Fibroblast of skin of right biceps (primary cell): ENCODE data around the gene EBLN1.

ENCODE experiments used
- DNase-seq: peaks from one replicate; pipeline ENCODE4 v3.0.0-alpha.2; 2013

EBLN1 gene

GRCh38 chr10:22217842-22218241 lies at the start of gene EBLN1:
EBLN1 (minus strand) TSS chr10:22218015; CDS start chr10:22209983, 8,032 bp downstream.
- DNase-seq: no peak

GRCh38 chr10:22265839-22266537 lies 48.2 kb upstream of the EBLN1 start:
- DNase-seq: no peak

- DNase-seq: no peak
These were observed 45.3 kb upstream of the EBLN1 start for GRCh38 chr10:22263106-22263505.

DNA sequence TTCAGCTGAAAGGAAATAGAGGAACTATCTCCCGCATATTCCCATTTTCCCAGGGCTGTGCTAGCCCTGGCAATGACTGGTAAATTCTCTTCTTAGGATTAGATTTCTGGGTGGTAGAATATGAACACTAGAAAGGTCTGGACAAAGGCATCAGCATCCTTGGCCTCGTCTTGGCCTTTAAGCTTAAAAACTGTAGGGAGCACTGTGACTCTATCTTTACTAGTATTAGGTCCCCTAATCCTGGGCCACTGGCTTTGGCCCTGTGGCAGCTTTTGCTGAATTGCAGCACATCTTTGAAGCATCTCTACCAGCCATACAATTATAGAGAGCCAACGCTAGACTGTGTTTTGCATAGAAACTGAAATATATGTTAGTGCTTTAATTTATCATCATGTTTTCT lies 41.5 kb upstream of the EBLN1 start:
- no peak for DNase-seq

- DNase-seq: no peak
These were observed 40.7 kb upstream of the EBLN1 start for GRCh38 chr10:22258471-22258870.

DNA sequence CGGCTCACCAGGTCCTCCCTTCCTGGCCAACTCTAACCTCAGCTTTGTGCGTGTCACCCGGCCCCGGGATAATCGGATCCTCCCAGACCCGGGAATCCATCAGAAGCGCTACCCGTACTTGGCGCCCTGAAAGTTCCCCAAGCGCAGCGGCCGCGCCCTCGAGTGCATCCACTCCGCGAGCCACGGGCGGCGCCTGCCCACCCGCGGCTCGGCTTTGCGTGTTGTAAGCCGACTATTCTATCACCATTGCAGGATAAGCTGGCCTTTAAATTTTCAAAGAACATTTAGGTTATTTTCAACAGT lies 35.7 kb upstream of the EBLN1 start:
- no peak for DNase-seq

GRCh38 chr10:22252801-22253579 lies 35.2 kb upstream of the EBLN1 start:
- peak; percentile 16 for DNase-seq

GRCh38 chr10:22252224-22252800 lies 34.5 kb upstream of the EBLN1 start:
- peak; percentile 51 for DNase-seq

DNA sequence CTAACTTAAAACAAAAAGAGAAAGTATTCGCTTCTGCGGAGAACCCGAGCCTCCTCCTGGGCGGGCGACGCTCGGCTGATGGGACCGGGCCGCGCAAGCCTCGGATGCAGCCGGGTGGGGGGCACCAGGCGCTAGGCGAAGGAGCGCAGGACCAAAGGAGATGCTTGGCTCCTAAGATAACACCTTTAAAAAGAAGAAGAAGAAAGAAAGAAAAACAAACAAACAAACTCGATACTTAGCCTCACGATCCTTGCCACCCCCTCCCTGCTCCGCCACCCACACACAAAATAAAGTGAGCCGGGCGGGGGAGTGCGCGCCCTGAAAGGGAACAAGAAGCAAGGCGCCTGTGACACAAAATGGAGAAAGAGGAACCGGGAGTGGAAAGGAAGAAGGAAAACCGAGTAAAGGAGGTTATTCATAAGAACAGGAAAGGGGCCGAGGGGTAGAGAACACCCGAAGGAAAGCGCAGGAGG lies 34.0 kb upstream of the EBLN1 start:
- peak; percentile 60 for DNase-seq

DNA sequence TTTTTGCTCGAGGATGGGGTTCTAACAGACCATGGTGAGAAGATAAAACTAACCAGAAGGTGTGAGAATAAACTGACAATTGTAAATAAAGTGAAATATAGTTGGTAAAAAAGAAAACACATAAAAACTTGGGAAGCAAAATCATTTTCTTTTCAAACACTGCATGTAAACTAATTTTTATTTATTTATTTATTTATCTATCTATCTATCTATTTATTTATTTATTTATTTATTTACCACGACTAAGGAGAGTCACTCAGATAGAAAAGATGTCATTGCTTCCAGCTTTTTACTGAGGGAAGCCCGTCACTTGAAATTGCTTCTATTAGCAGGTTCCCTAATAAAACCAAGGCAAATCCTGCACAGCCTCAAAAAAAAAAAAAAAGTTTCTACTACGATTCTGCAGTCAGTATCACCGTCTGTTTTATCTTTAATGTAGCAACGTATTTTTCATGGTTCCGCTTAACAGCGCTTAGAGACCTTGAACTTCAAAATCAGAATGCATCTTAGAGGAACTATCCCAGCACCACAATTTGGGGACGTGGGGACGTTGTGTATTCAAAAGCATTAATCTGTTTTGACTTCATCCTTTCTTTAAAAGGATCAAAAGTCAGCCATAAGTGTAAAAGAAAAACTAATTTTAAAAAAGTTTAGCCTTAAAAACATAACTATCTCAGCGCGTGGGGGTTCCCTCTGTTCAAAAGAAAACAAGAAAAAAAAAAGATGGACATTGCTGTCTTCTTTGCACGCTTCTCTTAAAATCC lies 33.3 kb upstream of the EBLN1 start:
- DNase-seq: no peak

DNA sequence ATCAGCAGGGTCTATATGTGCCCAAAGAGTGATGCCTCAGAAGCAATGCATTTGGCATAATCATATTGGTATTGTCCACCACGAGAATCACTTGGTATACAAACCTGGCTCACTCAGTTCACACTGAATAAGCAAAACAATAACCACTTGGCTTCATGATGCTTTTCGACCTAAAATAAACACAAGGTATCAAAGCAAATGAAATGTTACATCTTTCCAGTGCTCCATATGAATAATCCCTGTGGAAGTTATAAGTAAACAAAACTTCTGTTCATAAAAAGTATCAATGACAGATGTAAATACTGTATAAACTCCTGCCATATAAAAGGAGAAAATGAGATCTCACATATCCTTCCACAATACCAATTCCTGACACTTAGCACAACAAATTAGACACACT lies 29.8 kb upstream of the EBLN1 start:
- no peak for DNase-seq

DNA sequence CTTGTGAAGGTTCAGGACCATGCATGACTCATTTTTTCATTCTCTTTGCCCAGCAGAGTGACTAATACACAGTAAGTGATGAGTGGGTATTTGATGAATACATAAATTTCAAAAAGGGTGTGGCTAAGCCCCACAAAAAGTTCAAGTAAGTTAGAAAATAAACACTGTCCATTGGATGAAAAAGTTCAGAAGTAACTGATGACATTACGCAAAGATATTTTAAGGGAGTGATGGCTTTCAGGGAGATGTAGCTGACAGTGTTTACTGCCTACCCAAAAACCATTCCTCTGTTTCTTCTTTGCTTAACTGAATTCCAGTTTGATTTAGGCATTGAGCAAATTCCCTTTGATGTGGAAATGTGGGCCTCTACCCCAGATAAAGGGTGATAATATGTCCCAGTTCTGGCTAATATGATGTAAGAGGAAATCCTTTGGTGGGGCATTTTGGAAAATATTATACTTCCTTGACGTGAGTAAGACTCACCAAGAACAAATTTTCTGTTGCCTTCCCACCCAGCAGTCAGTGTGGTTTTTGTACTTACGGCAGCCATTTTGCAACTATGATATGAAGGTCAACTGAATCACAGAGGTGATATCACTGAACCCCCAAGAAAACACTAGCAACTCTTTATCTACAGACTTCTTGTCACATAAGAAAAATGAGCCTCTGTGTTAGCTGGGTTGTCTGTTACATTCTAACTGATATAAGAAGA lies 29.0 kb upstream of the EBLN1 start:
- DNase-seq: peak; percentile 83

DNA sequence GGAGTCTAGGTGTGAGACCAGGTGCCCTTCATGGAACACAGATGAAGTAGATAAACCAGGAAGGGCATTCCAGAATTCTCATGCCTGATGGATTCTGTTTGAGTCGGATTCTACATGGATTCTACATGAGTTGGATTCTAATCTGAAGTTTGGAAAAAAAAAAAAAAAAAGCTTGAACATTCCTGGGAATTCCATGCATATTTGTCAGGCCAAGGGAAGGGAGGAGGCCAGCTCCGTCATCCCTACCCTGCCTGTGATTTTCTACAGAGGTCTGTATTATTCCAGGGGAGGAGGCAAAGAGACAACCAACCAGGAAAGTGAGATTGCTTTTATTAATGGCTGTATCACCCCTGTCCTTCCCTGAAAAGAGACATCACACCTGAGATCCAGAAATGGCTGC lies 27.8 kb upstream of the EBLN1 start:
- DNase-seq: peak; percentile 77

DNA sequence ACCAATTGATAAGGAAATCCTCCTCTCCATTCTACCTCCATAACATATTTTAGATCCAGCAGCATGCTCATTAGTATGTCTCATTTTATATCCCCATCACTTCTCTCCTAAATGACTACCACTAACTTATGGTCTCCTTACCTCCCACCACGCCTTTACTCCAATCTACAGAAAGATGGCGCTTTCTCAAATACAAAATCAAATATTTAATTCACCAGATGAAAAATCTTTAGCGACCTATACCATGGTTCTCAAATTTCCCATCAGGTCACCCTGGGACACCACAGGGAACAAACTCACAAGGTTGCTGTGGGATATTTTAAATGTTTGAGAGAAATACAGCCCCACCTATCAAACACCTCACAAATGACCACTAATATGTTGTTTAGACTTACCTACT lies 27.0 kb upstream of the EBLN1 start:
- no peak for DNase-seq

DNA sequence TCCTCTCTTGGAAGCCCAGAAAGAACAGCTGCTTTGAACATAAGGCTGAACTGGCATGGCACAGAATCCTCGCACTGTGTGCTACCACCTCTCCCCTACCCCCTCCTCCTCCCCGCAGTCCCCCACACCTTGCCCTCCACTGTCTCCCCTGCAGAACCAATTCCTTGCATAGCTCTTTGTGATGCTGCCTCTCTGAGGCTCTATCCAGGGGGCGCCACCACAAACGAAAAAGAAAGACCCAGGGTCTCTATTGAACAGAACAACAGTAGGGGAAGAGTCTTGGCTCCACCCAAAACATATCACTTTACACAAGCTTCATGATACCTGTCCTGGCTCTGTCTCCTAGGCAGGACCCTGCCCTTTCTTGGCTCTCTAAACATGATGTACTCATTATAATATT lies 26.2 kb upstream of the EBLN1 start:
- DNase-seq: no peak

DNA sequence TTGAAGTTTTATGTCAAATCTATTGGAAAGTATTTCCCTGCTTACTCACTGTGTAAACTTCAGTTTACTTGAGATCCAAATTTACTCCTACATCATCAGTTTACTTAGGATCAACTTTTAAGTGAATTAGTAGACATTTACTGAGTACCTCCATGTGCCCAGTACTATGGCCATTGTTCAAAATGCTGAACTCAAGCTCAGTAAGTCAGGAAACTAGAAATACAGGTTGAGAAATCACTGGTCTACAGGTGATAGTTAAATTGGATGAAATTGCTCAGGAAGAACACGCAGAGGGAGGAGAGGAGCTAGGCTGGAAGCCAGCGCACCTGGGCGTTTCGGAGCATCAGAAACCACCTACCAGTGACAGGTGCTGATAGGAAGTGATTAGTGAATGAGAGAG lies 25.5 kb upstream of the EBLN1 start:
- no peak for DNase-seq

DNA sequence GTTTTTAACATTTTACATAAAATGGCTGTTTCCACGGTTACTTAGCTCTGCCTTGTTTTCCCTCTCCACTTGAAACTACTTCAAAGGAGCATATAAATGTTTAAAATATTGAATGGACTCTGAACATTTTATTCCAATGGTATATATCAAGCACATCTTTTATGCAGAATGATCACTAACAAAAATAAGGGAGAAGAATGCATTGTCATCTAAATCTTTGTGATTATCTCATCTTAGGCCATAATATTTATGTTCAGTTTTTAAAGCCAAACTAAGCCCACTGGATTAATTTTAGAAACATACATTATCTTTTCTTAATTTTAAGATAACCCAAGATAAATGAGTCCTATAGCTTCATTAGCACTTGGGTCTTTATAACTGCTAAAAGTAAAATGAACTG lies 13.4 kb upstream of the EBLN1 start:
- no peak for DNase-seq

DNA sequence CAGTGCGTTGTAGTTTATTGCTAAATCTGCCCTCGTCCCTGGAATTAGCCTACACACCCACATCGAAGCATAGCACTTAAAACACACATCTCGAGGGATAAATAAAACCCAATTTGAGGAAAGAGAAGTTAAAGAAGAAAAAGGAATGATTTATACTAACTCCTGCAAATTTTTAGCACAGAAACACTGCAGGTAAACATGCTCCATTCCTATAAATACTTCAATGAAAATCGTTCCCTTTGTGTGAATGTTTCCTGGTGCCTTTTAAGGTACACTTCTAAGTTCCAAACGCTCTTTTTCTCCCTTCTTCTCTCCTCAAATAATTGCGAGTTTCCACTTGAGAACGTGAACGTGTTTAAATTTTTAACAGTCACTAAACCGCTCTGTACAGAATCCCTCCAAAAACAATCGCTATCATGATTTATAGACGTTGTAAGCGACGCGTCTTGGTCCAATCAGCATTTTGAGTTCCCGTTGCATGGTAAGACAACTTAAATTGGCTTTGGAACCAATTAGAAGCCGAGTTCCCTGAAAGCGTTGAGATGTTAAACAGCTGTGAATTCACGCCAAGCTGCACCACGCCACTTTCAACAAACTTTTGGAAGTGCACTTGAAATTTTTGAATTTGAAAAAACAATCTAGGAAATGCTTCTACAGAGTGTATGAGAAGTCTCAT lies 12.5 kb upstream of the EBLN1 start:
- DNase-seq: peak; percentile 54

GRCh38 chr10:22229802-22230157 lies 12.0 kb upstream of the EBLN1 start:
- no peak for DNase-seq

DNA sequence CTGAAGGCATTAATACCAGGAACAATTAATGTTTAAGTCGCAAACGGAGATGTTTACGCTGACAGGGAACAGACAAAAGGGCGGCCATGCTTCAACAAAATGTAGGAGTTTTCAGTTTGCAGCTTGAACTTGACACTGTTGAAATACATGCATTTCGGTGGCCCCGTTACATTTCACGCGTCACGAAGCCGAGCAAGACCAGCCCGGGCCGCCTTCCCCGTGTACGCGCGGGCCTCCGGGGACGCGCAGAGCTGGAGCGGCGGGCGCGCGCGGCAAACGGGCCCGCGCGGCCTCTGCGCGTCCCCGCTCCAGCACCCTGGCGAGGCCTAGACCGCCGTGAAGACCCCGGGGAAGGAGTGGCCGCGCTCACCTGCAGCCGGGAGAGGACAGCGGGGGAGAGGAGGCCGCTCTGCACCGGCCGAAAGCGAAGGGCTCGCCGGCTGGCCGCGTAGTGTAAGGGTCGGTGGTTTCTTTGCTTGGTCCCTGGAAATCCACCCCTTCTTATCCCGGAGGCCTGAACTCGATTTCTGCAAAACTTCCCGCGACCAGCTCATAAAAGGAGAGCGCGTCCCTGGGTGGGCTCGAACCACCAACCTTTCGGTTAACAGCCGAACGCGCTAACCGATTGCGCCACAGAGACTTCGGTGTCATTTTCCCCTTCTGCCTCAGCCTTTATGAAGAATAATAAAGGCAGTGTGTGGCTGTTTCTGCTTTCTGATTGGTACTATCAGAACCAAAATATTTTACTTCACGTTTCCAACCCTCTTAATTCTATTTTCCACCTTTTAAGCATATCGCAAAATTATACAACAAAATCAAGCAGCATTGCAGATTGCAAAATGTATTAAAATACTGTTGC lies 11.4 kb upstream of the EBLN1 start:
- DNase-seq: peak; percentile 95
